NCI-H2107 (cell line): ENCODE measurements around the gene NFATC1.

Source experiments
- DNase-seq: peaks from one replicate; lab custom pipeline; 2025; lab: John Stamatoyannopoulos, UW

The NFATC1 gene

DNA sequence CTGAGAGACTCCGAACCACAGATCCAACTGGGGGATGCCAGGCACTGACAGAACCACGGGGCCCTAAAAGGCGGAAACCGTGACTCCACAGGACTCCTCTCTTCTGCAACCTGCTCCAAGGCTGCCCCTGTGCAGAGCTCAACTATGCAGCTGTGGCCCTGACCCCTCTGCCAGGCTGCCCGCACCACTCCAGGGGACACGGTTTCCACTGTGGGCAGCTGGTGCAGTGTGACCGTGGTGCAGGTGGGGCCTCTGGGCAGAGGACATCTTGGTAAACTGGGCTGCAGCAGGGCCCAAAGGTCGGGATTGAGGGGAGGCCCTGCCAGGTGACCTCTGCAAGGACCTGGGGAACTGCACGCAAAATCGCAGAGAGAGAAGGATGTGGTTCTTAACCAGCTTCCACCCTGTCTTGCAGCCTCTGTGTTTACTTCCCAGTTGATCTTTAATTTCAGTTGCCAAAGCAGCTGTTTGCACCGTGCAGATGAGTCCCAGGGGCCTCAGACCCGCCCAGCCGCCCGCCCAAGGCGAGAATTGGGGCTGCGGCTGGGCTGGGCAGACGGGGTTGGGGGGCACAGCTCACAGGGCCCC, 179.3 kb downstream of the NFATC1 start:
- no peak for DNase-seq

DNA sequence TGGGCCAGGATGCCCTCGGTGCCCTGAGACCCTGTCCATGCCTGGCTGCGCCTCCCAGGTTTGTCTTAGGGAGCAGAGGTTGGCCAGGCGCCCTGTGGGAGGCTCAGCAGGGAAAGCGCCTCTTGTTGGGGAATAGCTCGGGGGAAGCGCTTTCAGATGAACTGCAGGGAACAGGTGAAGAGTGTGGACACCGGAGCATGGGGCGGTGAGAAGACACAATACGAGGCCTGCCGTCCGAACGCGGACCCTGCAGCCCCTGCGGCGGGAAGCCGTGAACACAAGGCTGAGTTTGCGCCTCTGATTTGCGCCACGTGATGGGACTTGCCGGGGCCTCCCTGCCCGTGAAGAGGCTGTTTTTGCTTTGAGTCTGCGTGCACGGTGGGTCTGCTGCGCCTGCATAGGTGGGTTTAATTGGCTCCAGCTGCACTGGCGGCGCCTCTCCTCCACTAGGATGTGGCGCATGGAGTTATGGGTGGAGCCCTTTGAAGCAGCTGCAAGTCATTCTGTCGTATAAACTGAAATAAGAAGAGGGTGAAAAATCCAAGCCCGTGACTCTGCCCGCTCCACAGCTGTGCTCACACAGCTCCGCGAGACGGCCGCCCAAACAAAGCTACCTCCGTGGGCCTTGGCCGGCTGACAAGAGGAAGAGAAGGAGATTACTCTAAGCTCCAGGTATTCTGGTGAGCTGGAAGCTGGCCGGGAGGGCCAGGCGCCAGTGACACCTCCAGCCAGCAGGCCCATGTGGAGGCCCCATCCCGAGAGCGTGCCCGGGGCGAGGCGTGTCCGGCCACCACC, 180.4 kb downstream of the NFATC1 start:
- DNase-seq, result peak; percentile 82

DNA sequence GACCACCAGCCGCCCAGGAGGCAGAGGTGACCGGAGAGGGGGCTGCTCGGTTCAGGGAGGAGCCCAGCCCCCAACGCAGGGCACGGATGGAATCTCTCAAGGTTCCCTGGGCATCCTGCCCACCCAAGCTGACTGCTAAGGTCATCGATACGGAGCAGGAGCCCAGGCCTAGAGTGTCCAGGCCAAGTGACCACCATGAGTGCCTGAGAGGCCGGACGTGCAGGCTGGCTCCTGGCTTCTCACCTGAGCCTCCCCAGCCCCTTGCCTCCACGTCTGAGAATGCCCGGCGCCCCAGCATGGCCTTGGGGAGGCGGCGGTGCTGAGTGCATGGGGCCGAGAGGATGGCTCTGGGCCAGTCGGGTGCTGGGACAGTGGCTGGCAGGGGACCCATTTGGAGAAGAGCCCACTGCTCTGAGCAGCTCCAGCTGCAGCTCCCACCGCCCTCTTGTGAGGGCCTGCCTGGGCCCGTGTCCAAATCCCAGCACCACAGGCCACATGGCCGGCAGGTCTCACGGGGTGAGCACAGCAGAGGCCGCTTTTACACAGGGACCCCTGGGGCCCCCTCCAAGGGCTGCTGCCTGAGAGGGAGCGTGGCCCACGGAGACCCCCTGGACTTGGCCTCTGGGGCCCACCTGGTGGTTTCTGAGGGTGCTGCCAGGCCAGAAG, 181.1 kb downstream of the NFATC1 start:
- no peak for DNase-seq

DNA sequence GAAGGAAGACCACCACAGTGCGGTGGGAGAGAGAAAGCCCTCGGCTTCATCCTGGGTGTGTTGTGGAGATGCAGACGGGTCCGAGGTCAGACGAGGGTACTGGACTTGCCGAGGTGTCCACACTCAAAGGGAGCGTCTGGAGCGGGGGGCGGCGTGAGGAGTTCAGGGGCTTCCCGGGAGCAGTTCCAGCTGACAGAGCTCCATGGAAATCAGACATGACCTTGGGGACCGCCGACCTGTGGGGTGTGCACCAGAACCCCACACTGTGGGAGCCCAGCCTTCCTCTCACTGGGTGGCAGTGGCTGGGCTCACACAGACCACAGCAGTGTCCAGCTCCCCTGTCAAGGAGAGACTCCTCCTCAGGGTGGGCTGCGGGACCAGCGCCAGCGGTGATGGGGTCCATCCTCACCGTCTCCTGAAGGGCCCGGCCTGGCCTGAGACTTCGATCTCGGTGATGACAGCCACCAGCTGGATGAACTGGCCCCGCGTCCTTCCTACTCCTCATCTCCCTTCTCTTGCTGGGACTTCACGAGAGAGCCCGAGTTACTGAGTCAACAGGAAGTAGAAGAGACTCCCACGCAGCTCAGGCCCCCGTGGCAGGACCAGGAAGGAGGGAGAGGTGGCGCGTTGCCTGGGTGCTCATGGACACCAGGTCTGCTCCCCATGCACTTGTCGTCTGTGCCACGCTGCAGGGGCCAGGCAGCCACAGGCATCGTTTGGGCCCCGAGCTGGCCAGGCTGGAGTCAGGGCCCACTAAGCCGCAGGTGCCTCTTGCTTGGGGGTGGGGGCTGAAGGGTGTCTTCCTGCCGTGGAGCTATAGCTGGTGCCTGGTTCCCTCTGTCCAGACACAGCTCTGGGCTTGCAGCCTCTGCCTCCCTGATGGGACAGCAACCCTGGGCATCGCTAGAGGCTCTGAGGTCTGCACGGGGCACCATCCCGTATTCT, 182.0 kb downstream of the NFATC1 start:
- no peak for DNase-seq

DNA sequence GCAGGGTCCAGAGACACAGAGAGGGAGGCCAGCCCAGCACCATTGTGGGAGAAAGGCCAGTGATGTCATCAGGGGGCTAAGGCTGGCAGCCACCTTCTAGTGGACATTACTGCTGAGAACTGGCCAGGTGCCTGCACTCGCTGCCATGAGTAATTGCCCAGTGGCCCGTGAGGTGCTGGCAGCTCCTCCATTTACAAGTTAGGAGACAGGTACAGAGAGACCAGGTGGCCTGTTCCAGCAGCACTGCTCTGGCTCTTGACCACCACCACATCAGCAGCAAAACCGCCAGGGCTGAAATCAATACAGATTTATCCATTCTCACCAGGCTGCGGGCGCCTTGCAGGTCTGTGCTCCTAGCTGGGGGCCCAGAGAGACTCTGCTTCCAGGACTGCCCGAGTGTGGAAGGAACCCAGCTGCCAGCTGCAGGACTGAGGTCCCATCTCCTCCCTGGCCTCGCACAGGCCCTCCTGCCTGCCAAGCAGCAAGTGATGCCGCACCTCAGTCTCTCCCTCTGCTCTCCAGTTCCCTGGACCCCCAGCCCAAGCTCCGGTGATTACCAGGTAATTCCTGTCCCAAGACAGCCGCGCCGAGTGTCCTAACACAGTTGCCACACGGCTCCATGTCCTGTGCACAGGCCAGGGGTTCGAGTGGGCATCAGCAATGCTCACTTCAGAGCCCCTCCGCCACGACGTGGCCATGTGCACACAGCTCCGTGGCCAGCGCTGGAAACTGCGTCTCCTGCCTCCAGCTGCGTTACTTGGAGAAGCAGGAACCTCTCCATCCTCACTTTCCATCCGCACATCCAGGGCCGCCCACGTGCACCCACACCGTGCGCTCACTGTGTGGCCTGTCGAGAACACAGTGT, 182.9 kb downstream of the NFATC1 start:
- DNase-seq, result no peak
